Measurements from ENCODE around the gene TRIM69. TPM values are rescaled to one million over a fixed set of nuclear protein-coding genes. Genes with fewer than 3 reads are reported as not detected.

Gene TRIM69
- total and polyA plus RNA-seq, 12 donors, result 25.2 to 146 (median 69.0) TPM

- no peak overlapping the region for H3K27ac ChIP-seq
- H3K9me3 ChIP-seq, result peaks cover 0 to 41% (median 2%) of the 10 kb centered on the region in 11 donors
- H3K36me3 ChIP-seq, result no peaks in the 10 kb centered on the region
- intact Hi-C loops (cut with DNase I), result no loop called here
- no peaks in the 10 kb centered on the region for H3K4me1 ChIP-seq
- 92 to 100% methylated on average over 1 of the region's 1 CpG for WGBS, 2 donors
- H3K27me3 ChIP-seq, result no peaks in the 10 kb centered on the region
- no peak overlapping the region for H3K4me3 ChIP-seq
- TF ChIP-seq, protein P1, sequence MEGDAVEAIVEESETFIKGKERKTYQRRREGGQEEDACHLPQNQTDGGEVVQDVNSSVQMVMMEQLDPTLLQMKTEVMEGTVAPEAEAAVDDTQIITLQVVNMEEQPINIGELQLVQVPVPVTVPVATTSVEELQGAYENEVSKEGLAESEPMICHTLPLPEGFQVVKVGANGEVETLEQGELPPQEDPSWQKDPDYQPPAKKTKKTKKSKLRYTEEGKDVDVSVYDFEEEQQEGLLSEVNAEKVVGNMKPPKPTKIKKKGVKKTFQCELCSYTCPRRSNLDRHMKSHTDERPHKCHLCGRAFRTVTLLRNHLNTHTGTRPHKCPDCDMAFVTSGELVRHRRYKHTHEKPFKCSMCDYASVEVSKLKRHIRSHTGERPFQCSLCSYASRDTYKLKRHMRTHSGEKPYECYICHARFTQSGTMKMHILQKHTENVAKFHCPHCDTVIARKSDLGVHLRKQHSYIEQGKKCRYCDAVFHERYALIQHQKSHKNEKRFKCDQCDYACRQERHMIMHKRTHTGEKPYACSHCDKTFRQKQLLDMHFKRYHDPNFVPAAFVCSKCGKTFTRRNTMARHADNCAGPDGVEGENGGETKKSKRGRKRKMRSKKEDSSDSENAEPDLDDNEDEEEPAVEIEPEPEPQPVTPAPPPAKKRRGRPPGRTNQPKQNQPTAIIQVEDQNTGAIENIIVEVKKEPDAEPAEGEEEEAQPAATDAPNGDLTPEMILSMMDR (IDR thresholded peaks at IDR 0.05), result no peak
- ATAC-seq (no peak), DNase-seq (no peak)
These were observed 17.0 kb downstream of the TRIM69 start for GRCh38 chr15:44753345-44753744.

GRCh38 chr15:44763187-44763586 lies 26.9 kb downstream of the TRIM69 start:
- intact Hi-C loops (cut with DNase I), result no loop called here
- 92 to 93% methylated on average over 2 of the region's 2 CpGs for WGBS, 2 donors
- no peak overlapping the region for H3K27ac ChIP-seq

GRCh38 chr15:44763848-44764247 lies 27.5 kb downstream of the TRIM69 start:
- H3K36me3 ChIP-seq, result no peaks in the 10 kb centered on the region
- intact Hi-C loops (cut with DNase I), result no loop called here
- DNase-seq (no peak), ATAC-seq (no peak)
- 80 to 82% methylated on average over 3 of the region's 3 CpGs for WGBS, 2 donors
- H3K27me3 ChIP-seq, result no peaks in the 10 kb centered on the region
- TF ChIP-seq, protein P1 (IDR thresholded peaks at IDR 0.05), result no peak
- H3K4me1 ChIP-seq, result no peaks in the 10 kb centered on the region
- no peak overlapping the region for H3K4me3 ChIP-seq
- H3K27ac ChIP-seq, result no peak overlapping the region
- no peaks in the 10 kb centered on the region for H3K9me3 ChIP-seq

More at GRCh38 chr15:44763187-44763586, 26.9 kb downstream of the TRIM69 start:
- H3K36me3 ChIP-seq, result no peaks in the 10 kb centered on the region
- no peaks in the 10 kb centered on the region for H3K4me1 ChIP-seq
- H3K9me3 ChIP-seq, result no peaks in the 10 kb centered on the region
- ATAC-seq (no peak), DNase-seq (no peak)
- H3K4me3 ChIP-seq, result no peak overlapping the region
- H3K27me3 ChIP-seq, result no peaks in the 10 kb centered on the region
- TF ChIP-seq, protein P1 (IDR thresholded peaks at IDR 0.05), result no peak

- DNase-seq (no peak), ATAC-seq (no peak)
- no peak overlapping the region for H3K4me3 ChIP-seq
- H3K27me3 ChIP-seq, result no peaks in the 10 kb centered on the region
- WGBS, 2 donors, result 35 to 39% methylated on average over 3 of the region's 3 CpGs
- TF ChIP-seq, protein P1 (IDR thresholded peaks at IDR 0.05), result no peak
- no peaks in the 10 kb centered on the region for H3K4me1 ChIP-seq
- H3K27ac ChIP-seq, result no peak overlapping the region
- H3K36me3 ChIP-seq, result no peaks in the 10 kb centered on the region
- peaks cover 0 to under 1% (median 0%) of the 10 kb centered on the region in 11 donors for H3K9me3 ChIP-seq
- intact Hi-C loops (cut with DNase I), result no loop called here
These were observed 28.7 kb downstream of the TRIM69 start for GRCh38 chr15:44765036-44765435.

Measured in heart right ventricle (tissue), 16 donors.